SW480 (cell line): ENCODE data around the gene MAPK9.
"Not testable (repeated sequence)": the region's sequence is repeated elsewhere in the genome, so short reads cannot be mapped to it uniquely, and the experiment has no call there.

Experiments used
- DNase-seq: peaks from one replicate; pipeline ENCODE4 v3.0.0-alpha.2; 2016; ENCODE audit warnings: low spot score

Gene MAPK9

GRCh38 chr5:180235077-180235476 lies 56.8 kb downstream of the MAPK9 start:
- DNase-seq: no peak

DNA sequence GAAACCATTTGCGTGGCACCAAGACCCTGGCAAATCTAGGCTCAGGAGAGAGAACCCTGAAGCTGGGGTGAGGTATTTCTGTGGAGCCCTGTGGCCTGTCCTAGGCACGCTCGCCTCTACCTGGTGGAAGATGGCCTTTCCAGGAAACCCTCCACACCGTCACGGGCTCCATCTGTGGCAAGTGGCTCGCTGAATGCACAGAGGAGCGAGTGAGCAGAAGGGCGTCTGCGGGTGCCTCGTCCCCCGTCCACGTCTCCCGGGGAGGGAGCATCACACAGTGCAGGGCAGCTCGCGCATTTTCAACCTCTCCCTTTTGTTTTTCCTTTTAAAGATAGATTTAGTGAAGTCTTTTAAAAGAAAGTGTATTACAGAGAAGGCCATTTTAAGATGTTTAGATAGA lies 57.6 kb downstream of the MAPK9 start:
- no peak for DNase-seq

GRCh38 chr5:180233729-180234128 lies 58.2 kb downstream of the MAPK9 start:
- DNase-seq: no peak

DNA sequence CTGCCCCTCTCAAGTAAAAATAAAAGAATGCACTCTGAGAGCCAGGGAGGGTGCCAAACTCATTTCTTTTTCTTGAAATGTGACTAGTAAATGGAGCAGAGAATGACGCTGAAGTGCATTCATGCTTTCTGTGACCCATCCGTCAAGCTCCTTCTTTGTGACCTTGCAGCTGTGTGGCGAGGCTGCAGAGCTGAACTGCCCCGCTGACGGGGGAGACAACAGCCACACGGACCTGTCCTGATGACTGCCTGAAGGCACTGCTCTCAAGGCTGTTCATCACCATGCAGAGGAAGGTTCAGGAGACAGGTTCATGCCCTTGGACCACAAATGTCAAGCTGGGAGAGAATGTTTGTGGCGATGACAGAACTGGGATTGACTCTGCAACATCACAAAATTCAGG lies 61.9 kb downstream of the MAPK9 start:
- DNase-seq: no peak

DNA sequence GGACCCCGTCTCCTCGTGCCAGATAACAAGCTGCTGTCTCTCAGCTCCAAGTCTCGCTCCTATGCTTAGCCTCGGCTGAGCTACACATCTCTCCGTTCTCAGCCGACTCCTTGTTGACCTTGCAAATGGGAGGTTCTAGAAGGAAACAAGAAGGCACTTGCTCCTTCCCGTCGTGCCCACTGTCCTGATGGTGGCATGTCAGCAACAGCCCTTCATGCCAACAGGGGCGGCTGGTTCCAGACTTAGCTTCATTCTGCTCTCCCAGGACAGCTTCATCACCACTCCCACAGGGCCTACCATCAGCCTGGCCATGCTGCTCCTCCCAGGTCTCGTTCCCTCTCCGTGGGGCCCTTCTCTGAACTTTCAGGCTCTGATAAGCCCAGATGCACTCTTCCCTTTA lies 69.8 kb downstream of the MAPK9 start:
- DNase-seq: no peak

DNA sequence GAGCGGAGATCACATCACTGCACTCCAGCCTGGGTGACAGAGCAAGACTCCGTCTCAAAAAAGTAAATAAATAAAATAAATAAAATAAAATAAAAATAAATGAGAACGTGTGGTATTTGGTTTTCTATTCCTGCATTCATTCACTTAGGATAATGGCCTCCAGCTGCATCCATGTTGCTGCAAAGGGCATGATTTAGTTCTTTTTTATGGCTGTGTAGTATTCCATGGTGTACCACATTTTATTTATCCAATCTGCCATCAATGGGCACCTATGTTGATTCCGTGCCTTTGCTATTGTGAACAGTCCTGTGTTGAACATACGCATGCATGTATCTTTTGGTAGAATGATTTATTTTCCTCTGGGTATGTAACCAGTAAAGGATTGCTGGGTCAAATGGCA lies 74.1 kb downstream of the MAPK9 start:
- no peak for DNase-seq

DNA sequence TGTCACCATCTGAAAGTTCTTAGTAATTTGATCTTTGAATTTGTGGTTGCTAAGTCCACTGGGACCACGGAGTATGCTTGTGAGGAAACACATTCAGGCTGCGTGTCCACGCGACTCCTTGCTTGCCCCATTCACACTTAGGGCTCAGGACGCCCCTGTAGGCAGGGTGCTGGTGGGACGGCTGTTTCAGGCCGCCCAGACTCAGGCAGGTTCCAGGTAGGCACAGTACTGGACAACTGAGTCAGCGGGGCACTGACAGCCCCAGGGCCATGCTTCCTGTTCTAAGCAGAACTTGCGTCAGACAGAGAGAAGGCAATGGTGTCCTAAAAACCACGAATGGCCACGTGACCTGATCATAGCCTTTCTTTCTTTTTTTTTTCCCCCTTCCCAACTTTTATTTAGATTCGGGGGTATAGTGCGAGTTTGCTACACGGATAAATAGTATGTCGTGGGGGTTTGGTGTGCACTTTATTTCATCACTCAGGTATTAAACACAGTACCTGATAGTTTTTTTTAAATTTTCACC lies 75.2 kb downstream of the MAPK9 start:
- no peak for DNase-seq

- DNase-seq: no peak
These were observed 75.9 kb downstream of the MAPK9 start for GRCh38 chr5:180215783-180216630.

DNA sequence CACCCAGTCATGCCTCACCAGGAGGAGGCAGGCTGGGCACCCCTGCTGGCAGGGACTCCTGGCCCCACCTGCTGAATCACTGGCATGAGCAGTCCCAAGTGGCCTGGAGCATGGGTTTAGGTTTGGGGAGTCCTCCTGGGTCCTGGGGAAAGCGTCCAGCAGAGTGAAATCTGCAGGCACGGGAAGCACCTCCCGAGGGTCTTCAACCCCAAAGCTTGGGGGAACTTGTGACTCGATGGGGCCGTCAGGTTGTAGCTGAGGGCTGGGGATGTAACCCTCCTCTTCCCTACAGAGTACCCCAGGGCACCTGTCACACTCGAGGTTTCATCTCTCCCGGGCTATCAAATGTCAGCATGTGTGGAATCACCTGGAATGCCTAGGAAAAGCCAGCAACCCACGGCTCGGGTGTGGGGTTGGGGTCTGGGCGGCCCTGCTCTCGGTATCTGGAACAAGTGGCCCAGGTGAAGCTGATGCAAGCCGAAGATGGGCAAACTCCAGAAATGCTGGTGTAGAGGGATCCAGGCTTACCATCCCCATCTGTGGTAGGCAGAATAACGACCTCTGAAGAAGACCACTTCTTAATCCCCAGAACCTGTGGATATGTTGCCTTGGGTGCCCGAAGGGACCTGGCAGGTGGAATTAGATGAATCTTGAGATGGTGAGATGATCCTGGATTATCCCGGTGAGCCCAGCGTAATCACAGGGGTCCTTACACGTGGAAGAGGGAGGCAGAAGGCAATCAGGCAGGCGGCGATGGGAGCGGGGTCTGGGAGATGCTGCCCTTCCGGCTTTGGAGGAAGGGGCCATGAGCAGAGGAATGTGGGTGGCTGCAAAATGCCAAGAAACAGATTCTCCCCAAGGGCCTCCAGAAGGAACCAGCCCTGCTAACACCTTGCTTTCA lies 76.8 kb downstream of the MAPK9 start:
- no peak for DNase-seq

DNA sequence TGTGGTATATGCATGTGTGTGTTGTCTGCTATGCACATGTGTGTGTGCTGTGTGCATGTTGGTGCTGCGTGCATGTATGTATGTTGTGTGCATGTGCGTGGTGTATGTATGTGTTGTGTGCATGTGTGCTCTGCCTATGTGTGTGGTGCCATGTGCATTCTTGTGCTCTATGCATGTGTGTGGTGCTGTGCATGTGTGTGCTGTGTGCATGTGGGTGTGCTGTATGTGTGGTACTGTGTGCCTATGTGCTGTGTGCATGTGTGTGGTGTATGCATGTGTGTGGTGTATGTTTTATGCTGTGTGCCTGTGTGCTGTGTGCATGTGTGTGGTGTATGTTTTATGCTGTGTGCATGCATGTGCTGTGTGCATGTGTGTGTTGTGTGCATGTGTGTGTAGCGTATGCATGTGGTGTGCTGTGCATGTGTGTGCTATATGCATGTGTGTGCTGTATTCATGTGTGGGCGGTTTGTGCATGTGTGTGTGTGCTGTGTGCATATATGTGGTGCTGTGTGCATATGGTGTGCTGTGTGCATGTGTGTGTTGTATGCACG lies 78.2 kb downstream of the MAPK9 start:
- no peak for DNase-seq

GRCh38 chr5:180213256-180213600 lies 78.7 kb downstream of the MAPK9 start:
- no peak for DNase-seq

DNA sequence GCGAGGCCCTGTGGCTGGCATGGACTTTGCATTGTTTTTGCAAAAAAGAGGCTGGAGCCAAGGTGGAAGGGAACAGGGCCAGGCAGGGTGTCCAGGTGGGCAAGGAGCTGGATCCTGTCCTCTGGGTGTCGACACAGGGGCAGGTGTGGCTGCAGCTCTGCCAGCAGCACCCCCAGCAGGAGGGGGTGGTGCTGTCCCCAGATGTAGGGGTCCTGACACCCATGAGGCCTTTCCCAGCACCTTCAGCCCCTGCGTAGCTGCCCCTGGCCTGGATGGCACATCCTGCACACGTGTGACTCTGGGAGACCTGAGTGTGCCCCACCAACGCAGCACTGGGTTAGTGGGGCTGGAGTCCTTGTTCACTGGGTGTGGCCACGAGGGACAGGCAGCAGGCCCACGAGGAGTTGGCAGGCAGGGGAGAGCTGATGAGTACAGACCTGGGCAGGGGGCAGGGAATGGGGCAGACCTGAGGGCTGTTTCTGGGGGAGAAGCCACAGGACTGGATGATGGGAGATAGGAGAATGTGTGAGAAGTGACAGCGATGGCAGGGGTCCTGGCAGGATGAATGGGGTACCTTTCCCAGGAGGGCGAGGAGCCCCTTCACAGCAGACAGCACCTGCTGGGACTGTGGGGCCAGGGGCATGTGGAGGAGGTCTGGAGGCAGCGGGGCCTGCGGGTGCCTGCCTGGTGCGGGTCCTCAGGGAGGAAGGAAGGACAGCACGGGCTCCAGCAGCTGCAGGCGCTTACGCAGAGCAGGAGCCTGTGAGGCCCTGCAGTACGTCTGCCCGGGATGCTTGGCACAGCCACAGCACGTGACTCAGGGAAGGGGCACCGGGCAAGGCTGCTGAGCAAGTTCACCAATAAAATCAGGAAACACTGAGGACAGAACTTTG lies 79.3 kb downstream of the MAPK9 start:
- DNase-seq: no peak

DNA sequence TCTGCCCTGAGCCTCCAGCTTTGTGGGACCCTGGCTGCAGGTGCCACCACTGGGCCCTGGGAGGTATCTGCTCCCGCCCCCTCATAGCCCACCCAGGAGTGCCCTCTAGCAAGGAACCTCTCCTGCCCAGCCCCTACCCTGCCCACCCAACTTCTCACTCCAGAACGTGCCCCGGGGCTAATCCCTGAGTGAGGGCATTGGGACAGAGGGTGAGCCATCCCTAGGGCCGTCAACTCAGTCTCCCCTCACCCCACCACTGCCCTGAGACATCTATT lies 80.2 kb downstream of the MAPK9 start:
- no peak for DNase-seq

DNA sequence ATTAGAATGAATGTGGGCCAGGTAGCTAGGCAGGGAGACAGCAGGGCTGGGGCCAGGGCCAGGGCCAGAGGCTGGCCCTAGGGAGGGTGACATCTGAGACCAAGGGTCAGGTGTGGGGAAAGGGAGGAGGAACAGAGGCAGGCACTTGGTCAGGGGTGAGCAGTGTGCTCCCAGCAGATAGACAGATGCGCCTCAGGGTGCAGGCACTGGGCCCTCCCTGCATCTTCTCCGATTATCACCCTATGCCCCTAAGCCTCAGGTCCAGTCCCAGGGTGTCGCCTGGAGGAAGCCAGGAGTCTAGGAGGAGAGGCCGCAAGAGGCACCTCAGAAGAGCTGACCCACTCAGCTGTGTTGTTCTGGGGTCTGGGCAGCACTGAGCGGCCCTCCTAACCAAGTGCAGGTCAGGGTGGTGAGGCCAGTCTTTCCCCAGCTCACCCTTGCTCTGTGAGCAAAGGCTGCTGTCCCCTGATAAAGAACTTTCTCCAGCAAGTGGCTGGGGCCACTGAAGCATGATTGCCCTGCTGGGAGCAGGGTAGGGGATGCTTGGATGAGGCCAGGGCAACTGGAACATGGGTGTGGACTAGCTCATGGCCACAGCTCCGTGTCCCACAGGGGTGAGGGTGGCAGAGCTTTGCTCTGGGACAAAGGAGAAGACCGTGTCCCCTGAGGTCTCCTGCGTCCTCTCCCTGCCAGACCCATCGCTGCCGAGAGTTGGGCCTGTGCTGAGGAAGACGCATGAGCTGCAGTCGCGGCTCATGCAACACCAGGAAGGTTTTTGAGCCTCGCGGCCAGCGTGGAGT lies 80.7 kb downstream of the MAPK9 start:
- DNase-seq: no peak

- not testable (repeated sequence) for DNase-seq
These were observed 81.8 kb downstream of the MAPK9 start for GRCh38 chr5:180210077-180210476.

GRCh38 chr5:180209137-180209581 lies 82.7 kb downstream of the MAPK9 start, which contains the start of gene RASGEF1C:
Gene RASGEF1C (minus strand): TSS chr5:180209211. CDS start chr5:180138052, 71,159 bp downstream.
- peak; percentile 55 for DNase-seq

- DNase-seq: peak; percentile 35
These were observed 83.3 kb downstream of the MAPK9 start for GRCh38 chr5:180208435-180209081.

DNA sequence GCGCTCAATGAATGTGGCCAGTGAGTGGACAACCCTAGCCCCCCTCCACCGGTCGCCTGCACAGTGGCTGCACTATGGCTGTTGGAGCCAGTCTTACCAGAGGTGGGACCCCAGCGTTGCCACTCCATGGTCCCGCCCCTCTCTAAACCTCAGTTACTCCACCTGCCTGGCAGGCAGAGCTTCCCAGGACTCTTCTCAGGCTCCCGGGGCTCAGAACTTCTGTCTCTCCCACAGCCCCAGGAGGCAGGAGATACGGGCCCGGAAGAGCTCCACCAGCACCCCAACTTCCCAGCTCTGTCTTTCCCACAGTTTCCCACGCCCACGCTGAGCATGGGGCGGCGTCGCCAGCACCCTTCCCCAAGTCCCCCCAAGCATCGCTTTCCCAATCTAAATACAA lies 83.8 kb downstream of the MAPK9 start:
- no peak for DNase-seq

DNA sequence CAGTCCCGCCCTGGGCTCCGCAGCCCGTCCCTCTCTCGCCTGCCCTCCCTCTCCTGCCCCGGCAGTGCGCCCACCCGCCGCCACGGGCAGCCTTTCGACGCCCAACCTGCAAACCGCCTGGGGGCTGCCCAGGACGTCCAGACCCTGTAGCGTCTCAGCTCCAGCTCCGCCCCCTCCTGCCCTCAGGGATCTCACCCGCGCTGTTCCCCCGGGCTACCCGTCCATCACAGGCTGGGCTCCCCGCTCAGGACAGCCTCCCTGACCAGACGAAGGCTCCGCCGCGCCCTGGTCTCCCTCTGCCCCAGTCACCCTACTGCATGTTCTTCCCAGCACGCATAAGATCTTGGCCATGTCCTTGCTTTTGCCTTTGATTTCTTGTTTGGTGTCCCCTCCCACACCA lies 84.3 kb downstream of the MAPK9 start:
- DNase-seq: no peak

DNA sequence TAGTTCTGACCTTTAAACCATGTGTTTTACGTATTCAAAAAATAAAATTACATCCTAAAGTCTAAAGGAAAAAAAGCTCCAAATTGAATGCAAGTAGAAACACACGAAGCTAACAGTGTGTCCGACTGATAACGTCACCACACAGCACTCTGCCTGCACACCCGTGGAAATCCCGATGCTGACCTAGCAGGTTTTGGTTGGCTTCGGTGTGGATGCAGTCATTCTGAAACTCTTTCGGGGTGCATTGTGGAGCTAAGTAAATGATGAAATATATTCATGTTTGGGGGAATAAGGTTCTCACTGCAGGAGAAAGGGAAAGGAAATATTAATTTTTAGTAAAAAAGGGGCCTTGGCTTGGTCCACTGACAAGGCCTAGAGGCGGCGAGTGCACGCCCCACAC lies 84.9 kb downstream of the MAPK9 start:
- DNase-seq: no peak
